Lung microvascular endothelial cell (primary cell): ENCODE measurements around the gene ESPNL. TPM values are rescaled to one million over a fixed set of nuclear protein-coding genes. Genes with fewer than 3 reads are reported as not detected.

Experiments
- DNase-seq, 2 donors: peaks; one replicate each; pipeline versions ENCODE4 v3.0.0 to v3.0.0-alpha.2; 2010; ENCODE audit warnings: low read depth in 2 of 2
- total RNA-seq: library from RNA; depleted of rRNA; stranded (reverse); fragments of >200 nt; gene quantifications from 2 replicates; pipeline ENCODE4 v1.2.1, GENCODE V29; 2014

The ESPNL gene
- total RNA-seq, 1 donor from 2014 or later = not detected

DNA sequence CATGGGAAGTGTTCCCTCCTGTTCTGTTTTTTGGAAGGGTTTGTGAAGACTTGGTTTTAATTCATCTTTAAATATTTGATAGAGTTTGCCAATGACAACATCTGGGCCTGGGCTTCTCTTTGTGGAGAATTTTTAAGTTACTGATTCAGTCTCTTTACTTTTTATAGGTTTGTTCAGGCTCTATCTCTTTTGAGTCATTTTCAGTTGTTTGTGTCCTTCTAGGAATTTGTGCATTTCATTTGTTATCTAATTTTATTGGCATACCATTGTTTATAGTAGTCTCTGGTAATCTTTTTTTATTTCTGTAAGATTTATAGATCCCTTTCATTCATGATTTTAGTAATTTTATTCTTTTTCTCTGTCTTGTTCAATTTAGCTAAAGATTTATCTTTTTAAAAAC lies 24.7 kb upstream of the ESPNL start:
- no peak for DNase-seq

GRCh38 chr2:238077292-238077691 lies 22.8 kb upstream of the ESPNL start:
- no peak for DNase-seq

GRCh38 chr2:238079874-238080327 lies 20.2 kb upstream of the ESPNL start:
- DNase-seq = no peak

- DNase-seq = no peak
Observed at GRCh38 chr2:238080518-238080917, 19.6 kb upstream of the ESPNL start.

- no peak for DNase-seq
Observed at GRCh38 chr2:238081150-238081549, 19.0 kb upstream of the ESPNL start.

DNA sequence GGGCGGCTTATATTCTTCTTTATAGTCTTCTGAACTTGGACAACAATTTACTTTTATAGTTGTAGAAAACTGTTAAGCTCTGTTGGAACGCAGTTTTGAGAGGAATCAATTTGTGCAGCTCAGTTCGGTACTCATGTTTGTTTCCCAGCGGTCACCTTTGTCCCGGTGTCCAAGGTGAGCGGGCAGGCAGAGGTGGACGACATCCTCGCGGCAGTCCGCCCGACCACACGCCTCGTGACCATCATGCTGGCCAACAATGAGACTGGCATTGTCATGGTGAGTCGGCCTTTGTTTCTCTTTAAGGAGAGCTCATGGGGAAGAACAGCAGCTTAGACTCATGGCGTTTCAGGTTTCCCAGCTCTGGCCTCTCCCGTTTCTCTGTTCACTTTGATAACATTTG lies 18.6 kb upstream of the ESPNL start:
- no peak for DNase-seq

- DNase-seq = no peak
Observed at GRCh38 chr2:238082151-238082550, 18.0 kb upstream of the ESPNL start.

DNA sequence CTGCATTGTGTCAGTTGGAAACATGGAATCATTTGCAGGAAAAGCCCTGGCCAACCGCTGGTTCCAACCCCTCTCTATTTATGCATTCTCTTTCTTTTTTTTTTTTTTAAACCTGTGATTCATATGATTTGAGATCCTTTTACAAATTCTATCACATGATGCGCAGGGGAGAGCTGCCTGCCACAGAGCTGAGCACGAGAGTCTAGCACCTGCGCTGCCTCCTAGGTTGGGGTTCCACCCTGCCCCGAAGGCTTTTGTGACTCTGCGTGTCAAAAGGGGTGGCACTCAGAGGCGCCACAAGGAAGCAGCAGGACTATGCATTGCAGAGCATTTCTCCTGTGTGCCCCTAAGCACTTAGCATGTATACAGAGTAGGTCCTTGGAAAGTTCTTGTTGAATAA lies 17.3 kb upstream of the ESPNL start:
- DNase-seq = no peak

GRCh38 chr2:238083919-238084318 lies 16.2 kb upstream of the ESPNL start:
- DNase-seq = no peak

DNA sequence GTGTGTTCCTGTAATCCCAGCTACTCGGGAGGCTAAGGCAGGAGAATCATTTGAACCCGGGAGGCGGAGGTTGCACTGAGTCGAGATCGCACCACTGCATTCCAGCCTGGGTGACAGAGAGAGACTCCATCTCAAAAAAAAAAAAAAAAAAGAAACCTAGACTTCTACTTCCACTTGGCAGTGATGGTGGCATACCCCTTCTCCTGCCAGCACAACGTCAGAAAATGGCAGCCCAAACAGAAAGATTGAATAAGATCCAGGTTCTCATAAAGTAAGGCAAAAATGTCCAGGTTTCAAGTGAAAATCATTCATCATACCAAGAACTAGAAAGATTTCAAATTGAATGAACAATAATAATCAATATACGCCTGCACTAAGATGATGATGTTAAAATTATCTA lies 15.4 kb upstream of the ESPNL start:
- DNase-seq = no peak

- DNase-seq = no peak
Observed at GRCh38 chr2:238085899-238086298, 14.2 kb upstream of the ESPNL start.

- no peak for DNase-seq
Observed at GRCh38 chr2:238087211-238087610, 12.9 kb upstream of the ESPNL start.

GRCh38 chr2:238090887-238091286 lies 9.3 kb upstream of the ESPNL start:
- no peak for DNase-seq

GRCh38 chr2:238091436-238092060 lies 8.6 kb upstream of the ESPNL start:
- DNase-seq = no peak

DNA sequence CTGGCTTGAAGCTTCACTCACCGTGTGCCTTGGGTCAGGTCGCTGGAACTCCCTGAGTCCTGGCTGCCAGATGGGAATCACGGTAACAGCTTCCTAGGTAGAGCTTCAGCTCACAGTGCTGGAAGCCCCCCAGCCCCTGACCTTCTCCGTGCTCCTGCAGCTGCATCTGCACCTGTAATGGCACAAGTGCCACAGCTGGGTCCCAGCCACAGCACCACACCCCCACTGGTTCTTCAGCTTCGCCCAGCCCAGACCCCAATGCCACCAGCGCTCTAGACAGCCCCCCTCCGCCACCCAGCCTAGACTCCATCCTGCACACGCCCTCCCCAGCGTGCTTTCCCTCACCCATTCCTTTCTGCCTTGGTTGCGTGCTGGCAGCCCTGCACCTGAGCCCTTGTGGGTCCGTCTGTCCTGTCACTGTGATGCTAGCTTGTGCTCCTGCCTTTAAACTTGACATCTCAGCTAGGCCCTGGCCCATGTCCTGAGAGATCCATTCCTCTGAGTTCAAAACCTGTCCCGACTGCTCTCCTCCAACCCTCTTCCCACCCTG lies 7.6 kb upstream of the ESPNL start:
- no peak for DNase-seq

- no peak for DNase-seq
Observed at GRCh38 chr2:238093181-238094140, 6.7 kb upstream of the ESPNL start.

- DNase-seq = no peak
Observed at GRCh38 chr2:238094438-238095022, 5.6 kb upstream of the ESPNL start.

DNA sequence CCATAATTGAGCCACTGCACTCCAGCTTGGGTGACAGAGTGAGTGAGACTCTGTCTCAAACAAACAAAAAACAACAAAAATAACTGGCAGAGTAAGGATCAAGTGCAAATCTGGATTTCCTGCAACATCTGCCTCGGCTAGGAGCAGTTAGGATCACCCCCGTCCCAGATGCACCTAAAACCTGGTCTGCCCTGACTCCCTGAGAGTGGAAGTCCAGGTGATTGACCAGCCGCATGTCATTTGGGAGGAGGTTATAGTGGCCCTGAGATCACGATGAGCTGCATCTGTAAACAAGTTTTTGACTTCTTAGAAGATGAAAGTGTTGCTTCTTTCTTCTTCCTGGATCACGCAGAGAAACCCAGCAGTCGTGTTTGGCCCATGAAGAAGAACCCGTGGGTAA lies 5.0 kb upstream of the ESPNL start:
- DNase-seq = no peak

- DNase-seq = no peak
Observed at GRCh38 chr2:238096311-238097011, 3.7 kb upstream of the ESPNL start.

DNA sequence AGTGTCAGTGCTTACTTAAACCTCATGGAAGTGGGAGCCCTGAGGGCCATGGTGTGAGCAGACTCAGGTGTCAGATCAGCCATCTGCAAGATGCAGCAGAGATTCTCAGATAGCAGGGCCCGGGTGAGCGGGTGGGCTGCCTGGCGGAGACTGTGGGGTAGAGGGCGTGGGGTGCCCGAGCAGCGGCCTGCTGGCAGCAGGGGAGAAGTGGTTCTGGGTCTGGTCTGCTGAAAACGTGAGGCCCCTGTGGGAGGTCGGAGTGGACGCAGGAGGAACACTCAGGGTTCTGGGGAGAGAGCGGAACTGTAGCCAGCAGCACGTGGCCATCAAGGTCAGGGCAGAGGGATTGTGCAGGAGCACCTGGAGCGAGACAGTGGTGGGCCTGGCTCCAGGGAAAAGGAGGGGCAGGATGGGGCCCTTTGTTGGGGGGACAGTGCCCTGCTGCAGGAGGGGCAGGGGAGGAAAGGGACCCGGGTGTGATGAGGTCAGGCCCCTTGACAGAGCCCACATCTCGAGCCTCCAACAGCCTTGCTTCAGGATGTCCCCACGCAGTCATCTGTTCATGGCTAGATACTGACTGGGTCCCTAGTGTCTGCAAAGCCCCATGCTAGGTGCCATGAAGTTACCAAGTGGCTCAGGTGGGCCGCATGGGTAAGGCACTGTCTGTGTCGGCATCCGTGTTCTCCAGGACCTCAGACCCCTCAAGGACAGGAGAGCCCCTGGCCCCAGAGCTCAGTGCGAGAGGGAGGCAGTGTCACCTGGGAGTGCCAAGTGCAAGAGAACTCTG lies 2.7 kb upstream of the ESPNL start:
- DNase-seq = no peak
